ENCODE data around the gene PDCD1.
"Not testable (repeated sequence)": the region's sequence is repeated elsewhere in the genome, so short reads cannot be mapped to it uniquely, and the experiment has no call there.

The PDCD1 gene

GRCh38 chr2:241811201-241811951 lies 47.3 kb downstream of the PDCD1 start:
- DNase-seq: no peak

GRCh38 chr2:241810307-241811200 lies 48.1 kb downstream of the PDCD1 start:
- DNase-seq: no peak

GRCh38 chr2:241809383-241810306 lies 49.0 kb downstream of the PDCD1 start:
- DNase-seq: no peak

GRCh38 chr2:241808721-241809382 lies 49.8 kb downstream of the PDCD1 start, which contains the start of gene NEU4:
TSS of gene NEU4 (plus strand) at chr2:241809193. CDS start at chr2:241814485, 5,292 bp downstream.
- DNase-seq: no peak

- no peak for DNase-seq
These were observed 50.5 kb downstream of the PDCD1 start for GRCh38 chr2:241808051-241808720.

GRCh38 chr2:241806217-241806616 lies 52.5 kb downstream of the PDCD1 start:
- not testable (repeated sequence) for DNase-seq

GRCh38 chr2:241804326-241805229 lies 54.1 kb downstream of the PDCD1 start:
- DNase-seq: no peak

- DNase-seq: no peak
These were observed 55.0 kb downstream of the PDCD1 start for GRCh38 chr2:241803387-241804325.

- no peak for DNase-seq
These were observed 56.0 kb downstream of the PDCD1 start for GRCh38 chr2:241802421-241803318.

GRCh38 chr2:241801611-241802420 lies 56.9 kb downstream of the PDCD1 start:
- DNase-seq: no peak

- not testable (repeated sequence) for DNase-seq
These were observed 58.3 kb downstream of the PDCD1 start for GRCh38 chr2:241800198-241800903.

Data from bone marrow (tissue), 2 donors.